SU-DHL-6 (cell line): ENCODE data around the gene LIX1.

Experiments
- CTCF ChIP-seq: fragments of 200-600 bp; sonication (generic); IDR thresholded peaks from one replicate; pipeline ENCODE4 v1.5.1; 2017; ENCODE audit warnings: antibody characterized with exemption, mild to moderate bottlenecking, low read length, moderate library complexity; ENCODE audit not compliant: insufficient read depth, poor library complexity, severe bottlenecking
- EZH2phosphoT487 ChIP-seq: fragments of 200-600 bp; sonication (generic), shearing (Covaris generic); conservative IDR thresholded peaks from 2 replicates; pipeline ENCODE4 v1.6.1; 2018; ENCODE audit warnings: mild to moderate bottlenecking, antibody characterized with exemption, low read length, moderate library complexity, mixed read lengths

DNA sequence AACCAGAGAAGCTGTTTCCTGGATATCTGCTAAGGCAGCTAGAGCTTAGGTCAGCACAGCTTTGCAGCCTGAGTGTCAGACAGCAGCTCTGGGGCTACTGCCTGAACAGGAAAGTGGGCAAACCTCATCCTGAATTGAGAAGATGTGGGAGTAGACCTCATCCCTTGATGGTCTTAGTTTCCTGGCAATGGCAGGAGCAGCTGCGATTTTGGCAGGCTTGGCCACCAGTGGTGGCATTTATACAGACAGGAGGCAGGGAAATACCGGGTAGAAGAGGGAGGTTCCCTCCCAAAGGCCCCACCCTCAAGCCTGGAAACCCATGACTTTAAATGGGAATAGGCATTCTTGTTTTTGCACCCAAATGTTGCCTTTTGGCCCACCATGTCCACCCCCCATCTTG lies 69.7 kb downstream of the LIX1 start:
- TF ChIP-seq CTCF, result no peak
- TF ChIP-seq EZH2phosphoT487, result no peak
